Hematopoietic multipotent progenitor cell (in vitro differentiated cells): ENCODE data around the gene NUMB. TPM values are rescaled to one million over a fixed set of nuclear protein-coding genes. Genes with fewer than 3 reads are reported as not detected.

Source experiments
- DNase-seq, 3 donors: peaks; one replicate each; pipeline ENCODE4 v3.0.0-alpha.2; 2011 to 2015; ENCODE audit warnings: low read depth in 2 of 3, low spot score in 2 of 3
- total RNA-seq: library from RNA; depleted of rRNA; stranded (reverse); fragments of >200 nt; gene quantifications from one replicate; pipeline ENCODE4 v1.2.3, GENCODE V29; 2012

Gene NUMB
- 38.5 TPM for total RNA-seq

- peak; percentile 82 to 100 (median 100) for DNase-seq
Measured at GRCh38 chr14:73458183-73458976, at the start of gene NUMB. NUMB (minus strand) TSS chr14:73458546; CDS start chr14:73355751, 102,795 bp downstream.

DNA sequence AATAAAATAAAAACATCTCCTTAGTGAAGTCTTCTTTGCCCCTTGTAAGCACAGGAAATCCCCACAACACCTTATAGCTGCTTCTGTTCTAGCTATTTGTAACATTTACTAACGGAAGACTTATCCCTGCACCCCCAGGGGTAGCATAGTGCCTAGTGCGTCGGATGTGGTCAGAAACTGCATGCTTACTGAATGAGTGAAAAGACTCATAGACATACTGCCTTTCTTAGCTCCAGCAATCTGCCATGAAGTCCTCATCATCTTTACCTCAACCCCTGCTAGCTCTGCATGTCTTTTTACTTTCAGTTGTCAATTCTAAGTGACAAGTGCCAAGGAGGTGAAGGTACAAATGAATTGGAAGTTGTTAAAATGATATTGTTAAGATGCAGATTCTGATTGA, 45.3 kb upstream of the NUMB start:
- DNase-seq: no peak

GRCh38 chr14:73502017-73502619, 43.8 kb upstream of the NUMB start:
- no peak for DNase-seq

- no peak for DNase-seq
Measured at GRCh38 chr14:73500360-73500759, 42.0 kb upstream of the NUMB start.

DNA sequence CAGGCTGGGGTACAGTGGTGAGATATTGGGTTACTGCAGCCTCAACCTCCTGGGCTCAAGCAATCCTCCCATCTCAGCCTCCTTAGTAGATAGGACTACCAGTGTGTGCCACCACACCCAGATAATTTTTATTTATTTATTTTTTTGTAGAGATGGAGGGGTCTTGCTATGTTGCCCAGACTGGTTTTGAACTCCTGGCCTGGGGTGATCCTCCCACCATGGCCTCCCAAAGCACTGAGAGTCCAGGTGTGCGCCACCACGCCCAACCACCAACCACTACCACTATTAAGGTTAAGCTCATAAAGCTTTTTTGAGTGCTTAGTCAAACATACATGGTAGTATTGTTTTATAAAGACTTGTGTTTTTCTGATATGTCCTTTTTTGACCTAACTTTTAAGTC, 36.2 kb upstream of the NUMB start:
- DNase-seq: no peak

- no peak for DNase-seq
Measured at GRCh38 chr14:73492670-73493069, 34.3 kb upstream of the NUMB start.

GRCh38 chr14:73492043-73492552, 33.8 kb upstream of the NUMB start:
- no peak for DNase-seq

GRCh38 chr14:73491256-73492042, 33.1 kb upstream of the NUMB start:
- peak; percentile 39 to 55 (median 43) for DNase-seq

- DNase-seq: no peak
Measured at GRCh38 chr14:73489481-73490175, 31.3 kb upstream of the NUMB start.

DNA sequence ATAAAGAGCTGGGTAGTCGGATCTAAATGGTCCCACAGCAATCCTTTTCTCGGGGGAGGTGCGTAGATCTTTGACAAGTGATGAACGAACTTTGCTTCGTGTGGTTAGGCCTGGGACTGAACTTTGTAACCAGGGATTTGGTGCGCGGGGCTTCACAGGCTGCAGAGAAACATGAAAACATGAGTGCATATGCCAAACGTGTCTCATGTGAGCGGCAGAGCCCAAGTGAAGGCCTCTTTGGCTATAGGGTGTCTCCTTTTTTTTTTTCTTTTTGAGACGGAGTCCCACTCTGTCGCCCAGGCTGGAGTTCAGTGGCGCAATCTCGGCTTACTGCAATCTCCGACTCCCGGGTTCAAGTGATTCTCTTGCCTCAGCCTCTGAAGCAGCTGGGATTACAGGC, 20.3 kb upstream of the NUMB start:
- no peak for DNase-seq

DNA sequence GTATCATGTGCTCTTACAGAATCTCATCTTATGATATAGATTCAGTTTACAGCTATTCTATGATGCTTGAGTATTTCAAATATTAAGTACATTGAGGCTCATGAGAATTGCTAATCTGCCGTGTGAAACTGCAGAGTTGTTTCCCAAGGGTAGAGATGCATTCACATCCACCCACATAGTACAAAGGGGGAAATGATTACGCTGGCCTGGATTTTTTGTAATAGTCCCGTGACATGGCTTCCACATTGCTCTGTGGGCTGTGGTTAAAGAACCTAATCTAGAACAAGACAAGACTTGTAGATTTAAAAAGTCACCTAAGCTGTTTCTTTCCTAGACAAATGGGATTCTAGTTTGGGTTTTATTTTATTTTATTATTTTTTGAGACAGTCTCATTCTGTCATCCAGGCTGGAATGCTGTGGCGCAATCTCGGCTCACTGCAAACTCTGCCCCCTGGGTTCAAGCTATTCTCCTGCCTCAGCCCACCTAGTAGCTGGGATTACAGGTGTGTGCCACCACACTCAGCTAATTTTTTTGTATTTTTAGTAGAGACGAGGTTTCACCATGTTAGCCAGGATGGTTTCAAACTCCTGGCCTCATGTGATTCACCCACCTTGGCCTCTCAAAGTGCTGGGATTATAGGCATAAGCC, 19.4 kb upstream of the NUMB start:
- no peak for DNase-seq

GRCh38 chr14:73476451-73476931, 18.1 kb upstream of the NUMB start:
- no peak for DNase-seq

DNA sequence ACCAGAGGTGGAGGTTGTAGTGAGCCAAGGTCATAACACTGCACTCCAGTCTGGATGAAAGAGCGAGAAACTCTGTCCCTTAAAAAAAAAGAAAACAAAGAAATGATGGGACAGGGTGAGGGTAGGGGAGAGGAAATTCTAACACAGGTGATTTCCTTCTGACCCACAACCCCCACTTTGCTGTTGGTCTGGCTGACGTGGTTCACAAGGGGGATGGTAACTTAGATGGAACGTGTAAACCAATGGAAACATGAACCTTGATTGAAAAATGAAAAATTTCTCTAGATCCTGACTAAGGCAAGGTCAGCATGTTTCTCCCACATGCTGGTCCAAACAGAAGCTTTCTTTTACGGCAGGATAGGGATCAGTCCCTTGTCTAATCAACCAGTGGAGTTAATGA, 16.6 kb upstream of the NUMB start:
- no peak for DNase-seq

- DNase-seq: peak in 2 of 3 donors; percentile 67 to 83
Measured at GRCh38 chr14:73472185-73473114, 14.1 kb upstream of the NUMB start.

GRCh38 chr14:73471582-73472184, 13.3 kb upstream of the NUMB start:
- no peak for DNase-seq

DNA sequence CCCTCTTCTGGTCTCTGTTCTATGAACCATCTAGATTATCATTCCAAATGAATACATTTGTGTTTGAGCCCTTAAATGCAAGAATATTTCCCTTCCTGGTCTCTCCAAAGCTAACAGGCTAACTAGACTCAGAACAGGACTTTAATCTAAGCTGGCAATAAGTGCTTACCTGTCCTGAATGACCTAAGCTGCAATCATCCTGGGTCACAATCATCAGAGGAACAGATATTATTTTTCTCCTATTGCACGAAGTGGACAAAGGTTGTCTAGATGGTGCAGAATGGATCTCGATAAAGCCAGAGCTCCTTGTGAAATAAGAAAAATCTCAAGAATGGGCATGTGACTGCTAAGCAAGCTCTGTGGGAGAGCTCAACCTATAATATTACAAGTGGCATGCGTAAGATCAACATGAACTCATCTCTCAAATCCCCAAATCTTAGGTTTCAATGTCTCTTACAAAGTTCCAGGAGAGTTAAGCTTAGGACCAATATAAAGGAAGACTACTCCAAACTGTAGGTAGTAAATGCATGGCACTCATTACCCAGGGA, 10.6 kb upstream of the NUMB start:
- no peak for DNase-seq

DNA sequence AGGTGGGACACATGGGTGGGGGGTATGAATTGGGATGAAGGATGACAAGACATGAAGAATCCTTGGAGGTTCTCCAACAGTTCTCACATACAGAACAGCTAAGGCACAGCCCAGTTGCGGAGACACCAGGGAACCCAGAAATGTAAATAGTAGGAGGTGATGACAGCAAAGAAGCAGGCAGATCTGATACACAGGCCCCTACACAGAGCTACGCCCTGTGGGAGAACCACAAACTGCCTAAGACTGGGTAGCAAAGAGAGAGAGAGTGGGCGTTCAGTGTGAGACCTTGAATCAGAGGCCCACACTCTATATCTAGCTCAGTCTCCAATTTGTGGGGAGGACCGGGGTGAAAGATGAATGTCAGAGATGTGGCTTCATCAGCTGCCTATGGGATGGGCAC, 9.5 kb upstream of the NUMB start:
- no peak for DNase-seq

DNA sequence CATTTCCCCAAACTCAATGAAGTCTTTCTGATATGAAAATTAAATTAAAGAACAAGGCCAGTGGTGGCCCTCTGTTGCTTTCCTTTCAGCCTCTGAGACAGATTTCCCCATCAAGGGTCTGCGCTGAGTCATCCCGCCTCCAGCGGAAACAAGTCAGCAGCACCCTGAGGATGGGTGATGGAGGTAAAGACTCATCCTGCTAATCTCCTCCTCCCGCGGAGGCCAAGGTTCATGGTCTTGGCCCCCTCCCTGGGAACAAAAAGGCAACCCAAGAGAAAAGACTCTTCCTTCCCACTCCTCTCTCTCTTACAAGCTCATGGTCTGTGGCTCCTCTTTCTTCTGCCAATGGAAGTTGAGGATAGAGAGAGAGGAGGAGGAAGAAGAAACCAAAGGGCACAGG, 9.0 kb upstream of the NUMB start:
- DNase-seq: no peak
